Measurements from ENCODE around the gene TMEM134. TPM values are rescaled to one million over a fixed set of nuclear protein-coding genes. Genes with fewer than 3 reads are reported as not detected.
"Not testable (repeated sequence)": the region's sequence is repeated elsewhere in the genome, so short reads cannot be mapped to it uniquely, and the experiment has no call there.

The TMEM134 gene, protein sequence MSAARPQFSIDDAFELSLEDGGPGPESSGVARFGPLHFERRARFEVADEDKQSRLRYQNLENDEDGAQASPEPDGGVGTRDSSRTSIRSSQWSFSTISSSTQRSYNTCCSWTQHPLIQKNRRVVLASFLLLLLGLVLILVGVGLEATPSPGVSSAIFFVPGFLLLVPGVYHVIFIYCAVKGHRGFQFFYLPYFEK
- 100 to 1,000 TPM in 1 of 4 donors, 10 to 100 TPM in 3; 70.3 to 119 (median 71.2) TPM for polyA plus RNA-seq
- long read RNA-seq, donor 1, transcript TMEM134-201 (7 exons, 3,534 nt), result major isoform, 23 of 129 reads
- long read RNA-seq, donor 1, transcript TMEM134-205 (3 exons, 565 nt), result minor isoform, 8 of 129 reads
- long read RNA-seq, donor 1, partial matches to known transcripts, result 48 of 129 reads
- long read RNA-seq, donor 1, other reads (novel, unspliced or antisense), result 43 of 129 reads
- long read RNA-seq, donor 2, partial matches to known transcripts, result 0 of 6 reads
- long read RNA-seq, donor 2, other reads (novel, unspliced or antisense), result 0 of 6 reads
- long read RNA-seq, donor 3, transcript TMEM134-201 (7 exons, 3,534 nt), result major isoform, 12 of 27 reads
- long read RNA-seq, donor 3, transcript TMEM134-205 (3 exons, 565 nt), result minor isoform, 5 of 27 reads
- long read RNA-seq, donor 3, partial matches to known transcripts, result 0 of 27 reads
- long read RNA-seq, donor 3, other reads (novel, unspliced or antisense), result 5 of 27 reads
- long read RNA-seq, donor 4, partial matches to known transcripts, result 0 of 1 reads
- long read RNA-seq, donor 4, other reads (novel, unspliced or antisense), result 0 of 1 reads
- long read RNA-seq, donor 5, transcript TMEM134-201 (7 exons, 3,534 nt), result major isoform, 12 of 15 reads
- long read RNA-seq, donor 5, partial matches to known transcripts, result 0 of 15 reads
- long read RNA-seq, donor 5, other reads (novel, unspliced or antisense), result 0 of 15 reads
- long read RNA-seq, donor 6, transcript TMEM134-205 (3 exons, 565 nt), result minor isoform, 10 of 26 reads
- long read RNA-seq, donor 6, transcript TMEM134-201 (7 exons, 3,534 nt), result major isoform, 12 of 26 reads
- long read RNA-seq, donor 6, partial matches to known transcripts, result 0 of 26 reads
- long read RNA-seq, donor 6, other reads (novel, unspliced or antisense), result 0 of 26 reads
- long read RNA-seq, donor 7, result 0 reads
- long read RNA-seq, donor 8, partial matches to known transcripts, result 0 of 2 reads
- long read RNA-seq, donor 8, other reads (novel, unspliced or antisense), result 0 of 2 reads
- long read RNA-seq, donor 9, transcript TMEM134-201 (7 exons, 3,534 nt), result major isoform, 5 of 7 reads
- long read RNA-seq, donor 9, partial matches to known transcripts, result 0 of 7 reads
- long read RNA-seq, donor 9, other reads (novel, unspliced or antisense), result 0 of 7 reads
- long read RNA-seq, donor 10, transcript TMEM134-201 (7 exons, 3,534 nt), result major isoform, 21 of 36 reads
- long read RNA-seq, donor 10, partial matches to known transcripts, result 0 of 36 reads
- long read RNA-seq, donor 10, other reads (novel, unspliced or antisense), result 8 of 36 reads

DNA sequence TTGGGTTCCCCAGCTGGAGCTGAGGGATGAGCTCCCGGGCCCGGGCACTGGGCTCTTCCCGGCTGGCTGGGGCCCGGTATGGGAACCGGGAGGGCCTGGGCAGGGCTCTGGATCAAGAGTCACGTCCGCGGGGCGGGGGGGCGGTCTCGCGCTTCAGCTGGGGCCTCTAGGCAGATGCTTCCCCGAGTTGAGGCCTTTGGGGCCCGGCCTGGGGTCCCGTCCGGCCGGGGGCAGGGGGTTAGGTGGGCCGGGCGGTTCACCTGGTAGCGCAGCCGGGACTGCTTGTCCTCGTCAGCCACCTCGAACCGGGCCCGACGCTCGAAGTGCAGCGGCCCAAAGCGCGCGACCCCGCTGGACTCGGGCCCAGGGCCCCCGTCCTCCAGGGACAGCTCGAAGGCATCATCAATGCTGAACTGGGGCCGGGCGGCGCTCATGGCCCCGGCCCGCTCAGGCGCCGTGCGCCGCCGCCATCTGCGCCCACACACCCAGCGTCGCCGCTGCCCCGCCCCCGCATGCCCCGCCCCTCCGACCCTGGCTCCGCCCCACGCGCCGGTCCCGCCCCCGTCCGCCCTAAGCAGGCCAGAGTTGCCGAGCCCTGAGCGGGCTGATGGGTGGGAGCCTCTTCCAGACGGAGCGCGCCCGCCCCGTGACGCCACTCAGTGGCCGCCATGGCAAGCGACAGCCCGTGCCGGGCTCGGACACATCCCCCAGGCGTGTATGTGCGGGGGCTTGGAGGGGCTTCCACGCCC, at the start of gene TMEM134:
Gene TMEM134 (minus strand): TSS at position 493 of the 749 bp plus-strand sequence. CDS start 59 bp downstream, at position 434.
- 0 to 1% (median 0%) methylated on average over 40 to 76 of the region's 76 CpGs for WGBS, 3 donors

DNA sequence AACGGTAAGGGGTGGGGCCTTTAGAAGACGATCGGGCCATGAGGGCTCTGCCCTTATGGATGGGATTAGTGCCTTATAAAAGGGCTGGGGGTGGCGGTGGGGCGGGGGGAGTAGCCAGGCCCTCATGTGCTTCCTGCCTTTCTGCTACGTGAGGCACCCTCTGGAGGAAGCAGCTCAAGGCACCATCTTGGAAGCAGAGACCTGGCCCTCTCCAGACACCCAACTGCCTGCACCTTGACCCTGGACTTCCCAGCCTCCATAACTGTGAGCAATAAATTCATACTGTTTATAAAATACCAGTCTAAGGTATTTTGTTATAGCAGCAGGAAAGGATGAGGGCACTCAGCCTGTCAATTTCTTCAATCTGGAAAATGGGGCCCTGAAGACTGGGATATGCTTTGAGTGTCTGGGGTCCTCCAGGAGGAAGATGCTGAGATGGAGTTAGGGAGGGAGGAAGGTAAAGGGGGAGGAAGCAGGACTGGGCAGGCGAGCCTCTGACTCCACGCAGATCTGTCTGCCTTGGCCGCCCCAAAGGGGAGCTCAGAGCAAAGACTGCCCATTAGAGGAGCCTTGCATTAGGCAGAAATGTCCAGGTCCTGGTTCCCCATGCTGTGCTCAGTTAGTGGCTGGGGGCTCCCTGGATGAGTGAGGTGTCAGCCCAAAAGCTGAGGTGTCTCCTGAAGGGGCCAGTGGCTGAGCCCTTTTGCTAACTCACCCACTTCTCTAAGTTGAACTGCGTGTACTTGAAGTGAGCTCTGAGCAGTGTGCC, 48.9 kb upstream of the TMEM134 start:
- Histone ChIP-seq H3K4me1 (ENCODE audit: control insufficient read depth in 3 of 3, insufficient read depth in 2 of 3, low read depth in 1 of 3, low read length in 2 of 3) (no peaks in the 10 kb centered on the region), H3K27ac (ENCODE audit: low read depth in 1 of 3, low read length in 2 of 3) (no peak overlapping the region), H3K36me3 (ENCODE audit: control insufficient read depth in 3 of 3, insufficient read depth in 2 of 3, low read depth in 1 of 3, low read length in 3 of 3) (no peaks in the 10 kb centered on the region), H3K9me3 (ENCODE audit: control insufficient read depth in 2 of 2, insufficient read depth in 1 of 2, low read depth in 1 of 2, low read length in 1 of 2) (no peaks in the 10 kb centered on the region), H3K4me3 (ENCODE audit: low read depth in 1 of 3, low read length in 3 of 3) (no peak overlapping the region), H3K27me3 (ENCODE audit: control insufficient read depth in 3 of 3, insufficient read depth in 3 of 3, low read length in 3 of 3) (no peaks in the 10 kb centered on the region)
- FAIRE-seq (no peak), DNase-seq (no peak)
- WGBS, 3 donors, result 81 to 90% (median 88%) methylated on average over 10 of the region's 10 CpGs

More for the DNA sequence above, at the start of gene TMEM134:
- Histone ChIP-seq H3K4me3 (ENCODE audit: low read depth in 1 of 3, low read length in 3 of 3) (peak within 1 kb of the TSS; percentile 81 to 84 (median 84)), H3K4me1 (ENCODE audit: control insufficient read depth in 3 of 3, insufficient read depth in 2 of 3, low read depth in 1 of 3, low read length in 2 of 3) (peaks cover 2 to 37% (median 7%) of the 10 kb centered on the region in 3 donors), H3K27me3 (ENCODE audit: control insufficient read depth in 3 of 3, insufficient read depth in 3 of 3, low read length in 3 of 3) (no peaks in the 10 kb centered on the region), H3K27ac (ENCODE audit: low read depth in 1 of 3, low read length in 2 of 3) (peak within 1 kb of the TSS; percentile 80 to 96 (median 95)), H3K36me3 (ENCODE audit: control insufficient read depth in 3 of 3, insufficient read depth in 2 of 3, low read depth in 1 of 3, low read length in 3 of 3) (peaks cover 0 to 25% (median 0%) of the 10 kb centered on the region in 3 donors), H3K9me3 (ENCODE audit: control insufficient read depth in 2 of 2, insufficient read depth in 1 of 2, low read depth in 1 of 2, low read length in 1 of 2) (no peaks in the 10 kb centered on the region)
- peak; percentile 91 to 95 for DNase-seq
- FAIRE-seq, result no peak

DNA sequence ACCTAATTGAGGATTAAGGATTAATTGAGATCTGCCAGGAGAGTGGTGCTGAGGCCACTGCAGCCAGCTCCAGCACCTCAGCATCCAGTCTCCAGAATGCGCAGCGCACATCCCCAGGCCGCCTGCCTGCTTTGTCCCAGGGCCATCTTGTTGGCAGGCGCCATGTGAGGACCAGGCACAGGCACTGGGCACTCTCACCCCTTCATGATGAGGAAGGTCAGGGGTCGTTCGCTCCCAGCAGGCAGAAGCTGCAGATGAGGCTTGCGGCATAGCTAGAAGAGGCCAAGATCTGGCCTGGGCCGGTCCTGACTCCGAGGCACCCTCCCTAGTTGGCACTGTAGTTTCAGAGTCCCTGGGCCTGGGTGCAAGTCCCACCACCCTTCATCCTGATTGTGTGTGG, 47.8 kb upstream of the TMEM134 start:
- DNase-seq (no peak), FAIRE-seq (no peak)
- 94 to 96% (median 95%) methylated on average over 9 of the region's 9 CpGs for WGBS, 3 donors
- no peak overlapping the region for H3K27ac ChIP-seq (ENCODE audit: low read depth in 1 of 3, low read length in 2 of 3)
- H3K9me3 ChIP-seq (ENCODE audit: control insufficient read depth in 2 of 2, insufficient read depth in 1 of 2, low read depth in 1 of 2, low read length in 1 of 2), result no peaks in the 10 kb centered on the region
- no peak overlapping the region for H3K4me3 ChIP-seq (ENCODE audit: low read depth in 1 of 3, low read length in 3 of 3)
- H3K36me3 ChIP-seq (ENCODE audit: control insufficient read depth in 3 of 3, insufficient read depth in 2 of 3, low read depth in 1 of 3, low read length in 3 of 3), result no peaks in the 10 kb centered on the region
- H3K4me1 ChIP-seq (ENCODE audit: control insufficient read depth in 3 of 3, insufficient read depth in 2 of 3, low read depth in 1 of 3, low read length in 2 of 3), result no peaks in the 10 kb centered on the region
- H3K27me3 ChIP-seq (ENCODE audit: control insufficient read depth in 3 of 3, insufficient read depth in 3 of 3, low read length in 3 of 3), result no peaks in the 10 kb centered on the region

DNA sequence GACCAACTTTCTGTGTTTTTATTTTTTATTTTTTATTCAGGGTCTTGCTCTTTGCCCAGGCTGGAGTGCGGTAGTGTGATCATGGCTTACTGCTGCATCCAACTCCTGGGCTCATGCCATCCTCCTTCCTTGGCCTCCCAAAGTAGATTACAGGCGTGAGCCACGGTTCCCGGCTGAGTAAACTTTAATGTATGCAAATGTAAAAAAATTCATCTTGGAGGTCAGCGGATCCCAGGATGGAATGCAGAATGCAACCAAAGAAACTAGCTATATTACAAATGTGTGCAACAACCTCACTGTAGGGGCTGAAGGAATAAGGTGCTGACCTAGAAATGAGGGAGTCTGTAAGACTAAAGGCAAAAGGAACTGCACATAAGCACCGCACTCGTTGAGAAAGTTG, 45.1 kb upstream of the TMEM134 start:
- FAIRE-seq, result no peak

DNA sequence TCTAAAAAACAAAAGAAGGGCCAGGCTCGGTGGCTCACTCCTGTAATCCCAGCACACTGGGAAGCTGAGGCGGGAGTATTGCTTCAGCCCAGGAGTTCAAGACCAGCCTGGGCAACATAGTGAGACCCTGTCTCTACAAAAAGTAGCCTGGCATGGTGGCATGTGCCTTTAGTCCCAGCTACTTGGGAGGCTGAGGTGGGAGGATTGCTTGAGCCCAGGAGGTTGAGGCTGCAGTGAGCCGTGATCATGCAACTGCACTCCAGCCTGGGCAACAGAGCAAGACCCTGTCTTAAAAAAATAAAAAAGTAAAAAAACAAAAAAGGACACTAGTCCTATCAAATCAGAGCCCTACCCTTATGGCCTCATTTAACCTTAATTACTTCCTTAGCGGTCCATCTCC, 42.5 kb upstream of the TMEM134 start:
- 87 to 90% (median 90%) methylated on average over 4 of the region's 4 CpGs for WGBS, 3 donors
- not testable (repeated sequence) for H3K9me3 ChIP-seq (ENCODE audit: control insufficient read depth in 2 of 2, insufficient read depth in 1 of 2, low read depth in 1 of 2, low read length in 1 of 2); FAIRE-seq; DNase-seq; H3K27me3 ChIP-seq (ENCODE audit: control insufficient read depth in 3 of 3, insufficient read depth in 3 of 3, low read length in 3 of 3); H3K4me3 ChIP-seq (ENCODE audit: low read depth in 1 of 3, low read length in 3 of 3); H3K27ac ChIP-seq (ENCODE audit: low read depth in 1 of 3, low read length in 2 of 3)
- Histone ChIP-seq H3K36me3 (ENCODE audit: control insufficient read depth in 3 of 3, insufficient read depth in 2 of 3, low read depth in 1 of 3, low read length in 3 of 3) (peaks cover 0 to 11% (median 0%) of the 10 kb centered on the region in 3 donors), H3K4me1 (ENCODE audit: control insufficient read depth in 3 of 3, insufficient read depth in 2 of 3, low read depth in 1 of 3, low read length in 2 of 3) (peaks cover 2 to 39% (median 6%) of the 10 kb centered on the region in 3 donors)

More for the DNA sequence above, 45.1 kb upstream of the TMEM134 start:
- peaks cover 0 to 23% (median 2%) of the 10 kb centered on the region in 3 donors for H3K4me1 ChIP-seq (ENCODE audit: control insufficient read depth in 3 of 3, insufficient read depth in 2 of 3, low read depth in 1 of 3, low read length in 2 of 3)
- H3K36me3 ChIP-seq (ENCODE audit: control insufficient read depth in 3 of 3, insufficient read depth in 2 of 3, low read depth in 1 of 3, low read length in 3 of 3), result no peaks in the 10 kb centered on the region
- no peak overlapping the region for H3K4me3 ChIP-seq (ENCODE audit: low read depth in 1 of 3, low read length in 3 of 3)
- no peaks in the 10 kb centered on the region for H3K9me3 ChIP-seq (ENCODE audit: control insufficient read depth in 2 of 2, insufficient read depth in 1 of 2, low read depth in 1 of 2, low read length in 1 of 2)
- 80 to 88% (median 83%) methylated on average over 7 of the region's 7 CpGs for WGBS, 3 donors
- H3K27me3 ChIP-seq (ENCODE audit: control insufficient read depth in 3 of 3, insufficient read depth in 3 of 3, low read length in 3 of 3), result no peaks in the 10 kb centered on the region
- no peak overlapping the region for H3K27ac ChIP-seq (ENCODE audit: low read depth in 1 of 3, low read length in 2 of 3)
- DNase-seq, result no peak

DNA sequence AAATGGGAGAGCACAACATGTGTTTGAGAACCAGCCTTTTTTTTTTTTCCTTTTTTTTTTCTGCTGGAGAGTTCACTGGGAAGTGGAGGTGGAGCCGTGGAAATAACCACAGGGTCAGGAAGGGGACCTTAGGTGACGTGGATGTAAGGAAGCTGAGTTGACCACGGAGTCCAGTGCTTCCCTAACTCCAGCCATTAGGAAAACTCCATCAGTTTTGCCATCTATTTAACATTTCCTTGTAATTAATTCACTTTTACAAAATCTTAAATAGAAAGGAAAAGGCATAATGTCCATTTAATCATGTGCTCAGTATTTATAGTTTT, 40.9 kb upstream of the TMEM134 start:
- WGBS, 3 donors, result 48 to 66% (median 54%) methylated on average over 3 of the region's 3 CpGs

More for the DNA sequence above, 40.9 kb upstream of the TMEM134 start:
- FAIRE-seq, result no peak
- Histone ChIP-seq H3K27ac (ENCODE audit: low read depth in 1 of 3, low read length in 2 of 3) (peak overlapping the region in 1 of 3 donors; percentile 94), H3K9me3 (ENCODE audit: control insufficient read depth in 2 of 2, insufficient read depth in 1 of 2, low read depth in 1 of 2, low read length in 1 of 2) (no peaks in the 10 kb centered on the region), H3K4me1 (ENCODE audit: control insufficient read depth in 3 of 3, insufficient read depth in 2 of 3, low read depth in 1 of 3, low read length in 2 of 3) (peaks cover 2 to 51% (median 6%) of the 10 kb centered on the region in 3 donors), H3K4me3 (ENCODE audit: low read depth in 1 of 3, low read length in 3 of 3) (no peak overlapping the region), H3K27me3 (ENCODE audit: control insufficient read depth in 3 of 3, insufficient read depth in 3 of 3, low read length in 3 of 3) (no peaks in the 10 kb centered on the region), H3K36me3 (ENCODE audit: control insufficient read depth in 3 of 3, insufficient read depth in 2 of 3, low read depth in 1 of 3, low read length in 3 of 3) (peaks cover 0 to 15% (median 0%) of the 10 kb centered on the region in 3 donors)
- peak in 1 of 2 donors; percentile 24 for DNase-seq
